NT2/D1 (cell line): ENCODE data around the gene PLEKHM1.
"Not testable (repeated sequence)": the region's sequence is repeated elsewhere in the genome, so short reads cannot be mapped to it uniquely, and the experiment has no call there.

Experiments
- DNase-seq: peaks from one replicate; pipeline ENCODE4 v3.0.0-alpha.2; 2011; ENCODE audit warnings: low read depth, low spot score
- H3K27me3 ChIP-seq: 2 replicates; pipeline ENCODE4 v1.6.0; 2011; ENCODE audit warnings: mild to moderate bottlenecking; ENCODE audit not compliant: insufficient read length, insufficient read depth
- H3K36me3 ChIP-seq: 2 replicates; pipeline ENCODE4 v1.6.1; 2011; ENCODE audit warnings: mild to moderate bottlenecking, low read length, mixed read lengths; ENCODE audit not compliant: insufficient read depth, insufficient read length
- H3K4me1 ChIP-seq: 2 replicates; pipeline ENCODE4 v1.5.1; 2011; ENCODE audit not compliant: insufficient read depth, insufficient read length
- H3K4me3 ChIP-seq: 2 replicates; pipeline ENCODE4 v1.5.1; 2011; ENCODE audit warnings: low read depth; ENCODE audit not compliant: insufficient read length
- H3K9ac ChIP-seq: 2 replicates; pipeline ENCODE4 v1.6.0; 2011; ENCODE audit warnings: low read depth; ENCODE audit not compliant: insufficient read length
- H3K9me3 ChIP-seq: 2 replicates; pipeline ENCODE4 v1.5.1; 2011; ENCODE audit warnings: mild to moderate bottlenecking, low read length; ENCODE audit not compliant: insufficient read depth

Gene PLEKHM1

DNA sequence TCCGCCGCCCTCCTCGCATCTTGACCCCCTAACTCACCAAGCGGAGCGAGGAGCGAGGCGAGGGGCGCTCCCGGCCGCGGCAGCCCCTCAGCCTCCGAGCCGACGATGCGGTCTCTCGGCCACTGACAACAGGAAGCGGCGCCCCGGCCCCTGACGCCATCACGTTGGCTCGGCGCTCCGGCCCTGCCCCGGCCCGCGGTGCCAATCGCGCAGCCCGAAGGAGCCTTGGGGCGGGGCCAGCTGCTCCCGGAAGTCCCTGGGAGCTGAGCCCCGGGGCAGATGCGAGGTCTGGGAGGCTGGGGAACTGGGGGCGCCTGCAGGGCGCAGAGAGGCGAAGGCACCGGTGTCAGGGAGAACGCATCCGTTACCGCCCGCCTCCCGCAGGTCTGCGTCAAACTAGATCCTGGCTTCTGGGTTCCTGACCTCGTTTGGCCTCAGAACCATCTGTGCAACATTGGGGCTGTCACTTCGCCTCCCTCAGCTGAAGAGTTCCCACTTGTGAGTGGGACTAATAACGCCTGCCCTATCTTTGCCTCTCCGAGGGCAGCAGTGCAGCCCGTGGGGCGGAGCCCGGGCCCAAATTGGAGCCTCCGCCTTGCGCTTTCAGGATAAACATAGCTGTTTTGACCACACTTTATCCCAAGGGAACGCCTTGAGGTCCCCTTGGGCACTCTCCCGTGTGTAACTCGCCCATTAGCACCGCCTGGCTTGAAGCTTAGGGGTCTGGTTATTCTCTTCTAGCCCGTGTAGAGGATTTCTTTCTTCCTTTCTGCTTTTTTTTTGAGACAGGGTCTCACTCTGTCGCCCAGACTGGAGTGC lies at the start of gene PLEKHM1:
TSS of gene PLEKHM1 (minus strand) at position 107 of the 819 bp plus-strand sequence. CDS start 8,237 bp downstream, outside the sequence.
- not testable (repeated sequence) for H3K4me1 ChIP-seq

GRCh38 chr17:45538168-45538567 lies 47.6 kb upstream of the PLEKHM1 start:
- H3K4me3 ChIP-seq, H3K9me3 ChIP-seq, H3K9ac ChIP-seq, H3K27me3 ChIP-seq, H3K4me1 ChIP-seq, DNase-seq, H3K36me3 ChIP-seq: not testable (repeated sequence)

More for the DNA sequence above, at the start of gene PLEKHM1:
- H3K9me3 ChIP-seq, H3K36me3 ChIP-seq, H3K27me3 ChIP-seq: not testable (repeated sequence)
- Histone ChIP-seq H3K9ac (peak within 1 kb of the TSS; percentile 70), H3K4me3 (peak within 1 kb of the TSS; percentile 51)
- peak; percentile 46 for DNase-seq

- H3K4me1 ChIP-seq, H3K27me3 ChIP-seq, H3K9me3 ChIP-seq, H3K4me3 ChIP-seq, H3K36me3 ChIP-seq, H3K9ac ChIP-seq, DNase-seq: not testable (repeated sequence)
Measured at GRCh38 chr17:45506072-45506471, 15.6 kb upstream of the PLEKHM1 start.

DNA sequence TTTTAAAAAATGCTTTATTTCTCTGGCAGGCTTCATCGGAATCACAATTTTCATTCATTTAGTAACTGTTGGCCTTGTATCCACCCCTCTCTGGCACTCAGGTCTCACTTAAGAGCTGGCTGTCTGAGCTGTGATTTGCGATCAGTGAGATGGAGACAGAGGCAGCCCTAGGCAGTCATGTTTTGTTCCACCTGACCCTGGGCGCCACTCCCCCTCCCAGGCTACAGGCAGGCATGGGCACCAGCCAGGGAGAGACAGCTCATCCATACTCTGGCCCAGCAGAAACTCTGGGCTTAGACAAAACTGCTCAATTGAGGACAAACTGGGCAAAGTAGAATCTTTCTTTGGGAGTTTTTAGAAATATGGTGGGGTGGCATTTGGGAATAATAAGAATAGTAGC lies 14.7 kb upstream of the PLEKHM1 start:
- not testable (repeated sequence) for DNase-seq, H3K27me3 ChIP-seq, H3K4me3 ChIP-seq, H3K9me3 ChIP-seq, H3K36me3 ChIP-seq, H3K4me1 ChIP-seq, H3K9ac ChIP-seq

DNA sequence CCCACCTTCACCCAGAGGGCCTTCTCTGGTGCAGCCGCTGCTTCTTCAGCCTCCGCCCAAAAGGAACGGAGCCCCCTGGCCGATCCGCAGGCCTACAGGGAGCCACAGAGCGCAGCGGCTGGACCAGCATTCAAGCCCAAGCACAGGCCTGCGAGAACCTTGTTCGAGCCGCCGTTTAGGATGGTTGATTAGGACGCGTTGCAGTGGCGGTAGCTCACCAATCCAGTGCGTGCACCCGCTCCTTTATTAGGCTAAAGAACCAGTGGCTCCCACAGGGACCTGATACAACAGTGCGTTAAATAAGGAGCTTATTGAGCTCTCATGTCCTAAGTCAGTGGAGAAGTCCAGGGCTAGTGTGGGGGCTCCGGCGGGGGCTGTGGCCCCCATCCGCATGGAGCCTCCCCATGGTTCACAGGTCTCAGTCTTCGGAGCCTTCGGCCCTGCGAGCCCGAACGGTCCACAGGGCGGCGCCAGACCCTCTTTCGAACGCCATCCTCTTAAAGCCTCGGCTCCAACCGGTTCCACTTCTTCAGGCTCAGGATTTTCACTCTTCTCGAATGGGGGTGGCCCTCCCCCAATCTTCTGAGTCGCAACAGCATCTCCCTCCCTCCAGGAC lies 10.7 kb upstream of the PLEKHM1 start:
- H3K9me3 ChIP-seq, H3K4me1 ChIP-seq, DNase-seq, H3K9ac ChIP-seq, H3K36me3 ChIP-seq, H3K27me3 ChIP-seq, H3K4me3 ChIP-seq: not testable (repeated sequence)

GRCh38 chr17:45500478-45500877 lies 10.0 kb upstream of the PLEKHM1 start:
- H3K4me3 ChIP-seq, H3K9me3 ChIP-seq, H3K4me1 ChIP-seq, H3K36me3 ChIP-seq, H3K27me3 ChIP-seq, DNase-seq, H3K9ac ChIP-seq: not testable (repeated sequence)

DNA sequence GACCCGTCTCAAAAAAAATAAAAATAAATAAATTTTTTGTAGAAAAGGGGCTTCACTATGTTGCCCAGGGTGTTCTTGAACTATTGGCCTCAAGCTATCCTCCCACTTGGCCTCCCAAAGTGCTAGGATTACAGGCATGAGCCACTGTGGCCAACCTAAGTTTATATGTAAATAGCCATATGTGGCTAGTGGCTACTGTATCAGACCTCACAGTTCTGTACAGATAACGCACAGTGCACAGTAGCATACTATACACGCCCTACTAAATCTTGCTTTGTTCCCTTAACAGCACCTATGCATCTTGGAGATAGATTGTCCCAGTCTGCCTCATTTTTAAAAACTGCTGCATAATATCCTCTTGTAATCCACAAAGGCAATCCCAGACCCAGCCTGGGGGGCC lies 8.7 kb upstream of the PLEKHM1 start:
- not testable (repeated sequence) for H3K4me3 ChIP-seq, H3K9me3 ChIP-seq, H3K4me1 ChIP-seq, H3K36me3 ChIP-seq, DNase-seq, H3K9ac ChIP-seq, H3K27me3 ChIP-seq

GRCh38 chr17:45498377-45498776 lies 7.9 kb upstream of the PLEKHM1 start:
- not testable (repeated sequence) for H3K9ac ChIP-seq, H3K9me3 ChIP-seq, H3K27me3 ChIP-seq, H3K4me3 ChIP-seq, H3K36me3 ChIP-seq, DNase-seq, H3K4me1 ChIP-seq

DNA sequence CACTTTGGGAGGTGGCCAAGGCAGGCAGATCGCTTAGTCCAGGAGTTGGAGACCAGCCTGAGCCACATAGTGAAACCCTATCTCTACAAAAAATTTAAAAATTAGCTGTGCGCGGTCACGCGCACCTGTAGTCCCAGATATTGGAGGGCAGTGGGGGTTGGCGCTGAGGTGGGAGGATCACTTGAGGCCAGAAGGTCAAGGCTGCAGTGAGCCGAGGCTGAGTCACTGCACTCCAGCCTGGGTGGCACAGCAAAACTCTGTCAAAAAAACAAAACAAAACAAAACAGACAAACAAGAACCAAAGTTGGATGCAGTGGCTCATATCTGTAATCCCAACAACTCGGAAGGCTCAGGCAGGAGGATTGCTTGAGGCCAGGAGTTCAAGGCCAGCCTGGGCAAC lies 6.9 kb upstream of the PLEKHM1 start:
- not testable (repeated sequence) for H3K9ac ChIP-seq, H3K9me3 ChIP-seq, H3K4me1 ChIP-seq, H3K27me3 ChIP-seq, DNase-seq, H3K4me3 ChIP-seq, H3K36me3 ChIP-seq

- not testable (repeated sequence) for H3K36me3 ChIP-seq, DNase-seq, H3K27me3 ChIP-seq, H3K4me3 ChIP-seq, H3K9ac ChIP-seq, H3K9me3 ChIP-seq, H3K4me1 ChIP-seq
Measured at GRCh38 chr17:45496507-45496906, 6.0 kb upstream of the PLEKHM1 start.

GRCh38 chr17:45494556-45494955 lies 4.0 kb upstream of the PLEKHM1 start:
- H3K9me3 ChIP-seq, H3K9ac ChIP-seq, H3K27me3 ChIP-seq, H3K36me3 ChIP-seq, DNase-seq, H3K4me1 ChIP-seq, H3K4me3 ChIP-seq: not testable (repeated sequence)

- DNase-seq, H3K4me3 ChIP-seq, H3K27me3 ChIP-seq, H3K9ac ChIP-seq, H3K4me1 ChIP-seq, H3K36me3 ChIP-seq, H3K9me3 ChIP-seq: not testable (repeated sequence)
Measured at GRCh38 chr17:45492156-45492555, 1.6 kb upstream of the PLEKHM1 start.
